ENCODE results near the gene LOXL3.

The LOXL3 gene

DNA sequence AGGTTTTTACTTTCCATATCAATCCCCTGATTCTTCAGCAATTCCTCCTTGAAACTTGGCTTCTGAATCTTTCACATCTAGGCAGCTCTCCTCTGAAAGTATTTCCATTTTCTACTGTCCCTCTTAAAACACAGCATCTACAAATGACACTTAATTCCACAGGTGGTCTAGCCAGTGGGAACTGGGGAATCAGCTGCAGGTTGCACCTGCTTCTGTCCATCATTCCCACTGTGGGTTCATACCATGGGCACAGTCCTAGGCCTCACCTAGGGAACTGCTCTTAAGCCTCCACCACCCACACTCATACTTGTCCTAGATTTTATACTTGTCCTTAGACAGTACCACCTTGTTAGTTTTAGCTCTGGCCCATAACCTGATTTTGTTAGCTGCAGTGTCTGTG lies 2.2 kb downstream of the LOXL3 start:
- DNase-seq = no peak

DNA sequence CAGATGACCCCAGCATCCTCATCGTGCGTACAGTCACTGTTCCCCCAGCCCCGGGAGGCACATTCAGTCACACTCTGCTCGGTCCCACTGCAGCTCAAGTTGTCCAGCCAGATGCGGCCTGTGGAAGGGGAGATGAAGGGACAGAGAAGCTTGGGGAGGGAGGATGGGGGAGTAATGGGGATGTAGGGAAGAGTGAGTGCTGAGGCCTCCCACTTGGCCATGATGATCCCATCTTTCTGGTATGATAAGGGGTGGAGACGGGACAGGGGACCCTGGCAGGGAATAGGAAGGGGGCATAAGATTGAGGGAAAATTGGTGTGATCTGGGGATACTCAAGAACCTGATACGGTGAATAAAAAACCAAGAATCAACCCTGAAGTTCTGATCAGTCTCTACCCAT lies 3.5 kb downstream of the LOXL3 start:
- DNase-seq = no peak

DNA sequence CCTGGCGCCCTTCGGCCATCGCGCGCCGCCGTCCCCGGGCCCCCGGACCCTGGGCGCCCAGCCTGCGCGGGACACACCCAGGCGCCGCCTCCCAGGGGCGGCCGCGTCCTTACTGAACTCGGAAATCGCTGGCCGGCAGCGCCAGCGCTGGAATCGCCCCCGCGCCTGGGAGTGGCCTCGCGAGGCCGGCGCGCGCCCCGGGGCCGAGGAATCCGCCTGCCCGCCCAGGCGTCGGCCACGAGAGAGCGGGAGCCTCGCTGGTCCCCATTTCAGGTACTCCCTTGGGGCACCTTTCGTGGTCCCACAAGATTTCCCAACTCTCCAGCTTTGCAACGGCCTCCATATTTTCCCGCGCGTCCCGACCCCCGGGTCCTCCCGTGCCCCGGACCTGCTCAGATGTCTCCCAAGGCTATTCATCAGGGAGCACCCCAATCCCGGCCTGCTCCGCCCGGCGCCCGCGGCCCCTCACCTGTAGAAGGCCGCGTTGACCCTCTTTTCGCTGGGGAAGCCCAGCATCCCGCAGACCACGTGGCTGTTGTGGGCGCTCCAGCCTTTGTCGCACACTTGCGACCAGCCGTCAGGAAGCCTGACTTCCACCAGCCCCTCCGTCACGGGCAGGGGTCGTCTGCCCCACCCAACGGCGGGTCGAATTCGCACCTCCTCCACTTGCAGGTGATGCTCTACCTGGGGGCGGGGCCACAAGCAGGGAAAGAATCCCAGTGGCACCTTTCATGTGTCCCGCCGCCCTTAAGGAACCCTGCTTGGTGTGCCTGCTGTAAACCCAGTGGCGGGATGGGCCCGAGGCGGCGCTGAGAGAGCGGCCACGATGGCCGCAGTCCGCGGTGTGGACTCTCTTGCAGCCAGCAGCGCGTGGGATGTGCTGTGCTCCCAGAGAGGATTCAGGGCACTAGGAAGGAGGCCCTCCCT lies 4.6 kb downstream of the LOXL3 start:
- DNase-seq = no peak

DNA sequence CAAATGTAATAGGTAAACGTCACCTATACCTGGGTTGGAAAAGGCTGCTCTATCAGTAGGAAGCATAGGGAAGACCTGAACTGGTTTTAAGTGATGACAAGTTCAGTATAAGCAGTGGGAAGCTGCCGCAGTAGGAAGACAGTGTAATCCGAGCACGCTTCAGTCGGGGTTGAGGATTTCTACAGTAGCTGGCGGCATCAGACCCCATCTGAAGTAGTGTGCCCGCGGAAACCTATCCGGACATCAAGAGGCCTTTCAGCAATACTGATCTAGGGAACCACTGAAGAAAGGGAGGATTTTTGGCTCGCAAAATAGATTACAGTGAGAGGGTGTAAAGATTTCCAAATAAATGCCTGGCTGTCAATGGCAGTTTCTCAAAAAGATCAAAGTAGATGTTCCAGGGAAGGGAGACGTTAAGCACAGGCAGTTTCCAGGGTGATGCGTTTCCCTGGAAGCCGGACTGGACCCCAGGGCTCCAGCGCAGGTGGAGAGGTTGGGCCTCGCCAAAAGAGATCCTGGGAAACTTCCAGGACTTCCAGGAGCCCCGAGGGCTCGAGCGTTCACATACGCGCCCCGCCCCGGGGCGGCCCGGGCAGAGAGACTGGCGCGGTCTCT lies 5.3 kb downstream of the LOXL3 start:
- no peak for DNase-seq

DNA sequence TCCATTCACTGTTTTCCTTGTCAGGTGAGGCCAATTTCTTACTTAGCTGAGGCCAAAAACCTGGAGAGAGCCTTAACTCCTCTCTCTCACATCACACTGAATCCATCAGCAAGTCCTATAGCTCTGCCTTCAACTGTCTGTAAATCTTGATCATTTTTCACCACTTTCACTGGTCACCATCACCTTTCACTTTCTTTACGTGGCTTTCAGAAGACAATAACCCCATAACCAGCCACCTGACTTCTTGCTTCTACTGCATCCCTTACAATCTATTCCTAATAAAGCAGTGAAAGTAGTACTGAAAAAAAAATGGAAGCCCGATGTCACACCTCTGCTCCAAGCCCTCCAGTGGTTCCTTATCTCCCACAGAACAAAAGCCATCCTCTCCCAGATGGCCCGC lies 7.7 kb downstream of the LOXL3 start:
- no peak for DNase-seq

DNA sequence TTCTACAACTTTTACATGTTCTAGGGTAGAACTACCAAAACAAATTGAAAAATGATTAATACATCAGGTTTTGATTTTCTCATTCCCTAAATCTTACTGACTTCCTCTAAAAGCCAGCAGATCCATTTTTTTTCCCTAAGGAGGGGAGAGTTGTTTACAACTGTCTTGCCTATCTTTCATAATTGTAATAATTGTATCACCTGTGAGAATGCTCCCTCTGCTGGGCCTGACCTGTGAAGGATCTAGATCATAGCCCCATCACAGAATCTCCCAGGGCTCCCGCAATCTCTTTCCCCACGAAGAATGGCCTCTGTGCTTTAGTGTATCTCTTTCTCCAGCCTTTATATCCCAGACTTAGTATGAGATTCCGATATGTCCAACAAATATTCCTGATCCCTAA lies 9.1 kb downstream of the LOXL3 start:
- DNase-seq = no peak

DNA sequence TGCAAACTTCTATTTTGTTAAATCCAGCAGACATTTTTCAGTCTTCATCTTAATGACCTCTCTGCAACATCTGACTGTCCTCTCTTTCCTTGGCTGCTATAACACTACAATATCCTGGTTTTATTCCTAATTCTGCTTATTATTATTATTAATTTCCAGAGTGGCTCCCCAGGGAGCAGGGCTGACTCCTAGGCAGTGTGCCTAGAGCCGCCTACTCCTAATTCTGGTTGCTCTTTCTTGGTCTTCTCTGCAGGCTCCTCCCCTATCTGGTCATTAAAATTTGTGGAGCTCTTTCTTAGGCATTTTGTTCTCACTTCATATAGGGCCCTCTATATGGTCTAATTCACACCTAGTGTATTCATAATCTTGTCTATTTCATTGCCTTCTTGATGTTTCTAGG lies 10.8 kb downstream of the LOXL3 start:
- no peak for DNase-seq

DNA sequence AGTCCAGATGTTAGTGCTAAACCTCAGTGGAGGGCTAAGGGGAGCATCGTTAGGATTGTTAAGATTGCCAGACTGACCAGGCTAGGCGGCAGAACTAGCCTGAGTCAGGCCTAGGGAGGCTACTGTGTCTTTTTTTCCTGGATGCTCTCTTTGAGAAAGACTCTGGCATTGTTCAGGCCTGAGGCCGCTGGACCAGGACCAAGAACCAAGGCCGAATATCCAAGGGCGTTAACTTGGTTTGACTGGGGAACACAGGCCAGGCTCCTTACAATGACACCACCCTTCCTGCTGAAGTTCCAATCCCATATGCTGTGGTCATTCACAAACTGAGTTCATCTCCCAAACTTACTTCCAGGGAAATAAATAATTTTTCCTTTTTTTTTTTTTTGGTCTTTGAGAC lies 13.5 kb downstream of the LOXL3 start:
- DNase-seq = no peak

DNA sequence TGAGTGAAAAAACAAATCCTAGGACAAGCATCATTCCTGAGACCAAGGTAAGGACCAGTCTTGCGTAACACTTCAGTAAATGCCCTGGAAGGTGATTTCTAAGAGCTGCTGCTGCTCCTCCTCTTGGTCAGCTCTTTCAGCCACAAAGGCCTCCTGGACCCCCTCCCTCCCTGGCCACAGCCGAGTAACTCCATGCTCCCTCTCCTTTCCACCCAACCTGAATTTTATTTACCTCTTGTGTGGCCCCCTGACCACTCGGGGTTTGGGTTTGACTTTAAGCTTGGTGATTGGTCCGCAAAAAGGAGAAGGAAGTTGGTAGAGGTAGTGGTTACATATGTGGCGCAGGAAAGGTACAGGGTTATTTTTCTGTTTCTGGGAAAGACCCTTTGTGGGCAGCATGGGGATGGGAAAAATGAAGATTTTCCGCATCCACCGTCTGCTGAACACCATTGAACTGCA lies 14.8 kb downstream of the LOXL3 start:
- no peak for DNase-seq

DNA sequence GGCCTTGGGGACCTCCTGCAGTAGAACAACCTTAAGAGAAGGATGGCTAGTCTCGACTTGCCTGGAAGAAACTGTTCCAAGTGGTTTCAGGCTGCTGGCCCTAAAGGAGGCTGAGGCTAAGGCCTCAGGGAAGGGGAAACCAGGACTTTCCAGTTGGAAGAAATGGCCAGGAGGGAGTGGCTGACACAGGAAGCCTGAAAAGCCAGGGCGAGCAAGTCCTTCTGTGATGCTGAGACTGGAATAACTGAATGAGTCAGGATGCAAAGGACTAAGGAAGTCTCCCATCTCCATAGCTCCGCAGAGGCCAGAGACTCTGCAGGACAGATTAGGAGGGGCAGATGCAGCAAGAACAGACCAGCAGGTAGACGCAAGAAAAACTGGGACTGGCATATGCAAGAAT lies 16.6 kb downstream of the LOXL3 start:
- DNase-seq = no peak

DNA sequence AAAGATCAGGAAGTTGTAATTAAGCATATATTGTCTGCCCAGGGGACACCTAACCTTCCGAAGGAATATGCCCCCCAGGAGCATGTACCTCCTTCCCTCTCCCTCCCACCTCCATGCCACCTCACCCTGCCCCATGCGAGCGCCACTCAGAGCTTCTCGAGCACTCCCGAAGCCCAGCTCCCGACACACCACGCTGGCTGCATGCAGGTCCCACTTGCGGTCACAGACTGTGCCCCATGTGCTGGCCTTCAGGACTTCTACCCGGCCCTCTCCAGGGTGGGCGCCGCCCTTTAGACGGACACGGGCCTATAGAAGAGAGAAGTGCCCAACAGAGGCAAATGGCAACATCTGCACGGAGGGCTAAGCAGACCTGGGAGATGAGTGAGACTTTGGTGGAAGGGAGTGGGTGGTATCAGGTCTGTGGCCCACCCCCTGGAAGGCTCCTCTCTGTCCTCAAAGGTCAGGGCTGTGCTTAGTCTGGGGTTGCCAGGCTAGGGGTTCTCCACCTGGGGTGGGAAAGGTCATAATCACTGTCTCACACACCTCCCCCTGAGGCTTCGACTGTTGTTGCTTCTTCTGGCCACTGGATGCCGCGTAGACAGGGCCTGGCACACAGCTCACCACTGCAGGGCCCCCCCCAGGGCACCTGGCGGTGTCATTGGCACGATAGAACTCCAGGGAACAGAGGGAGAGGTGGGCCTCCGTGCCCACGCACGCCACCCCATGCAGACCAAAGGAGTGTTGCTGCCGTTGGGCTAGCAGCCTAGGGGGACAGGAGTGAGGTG lies 17.4 kb downstream of the LOXL3 start:
- no peak for DNase-seq

DNA sequence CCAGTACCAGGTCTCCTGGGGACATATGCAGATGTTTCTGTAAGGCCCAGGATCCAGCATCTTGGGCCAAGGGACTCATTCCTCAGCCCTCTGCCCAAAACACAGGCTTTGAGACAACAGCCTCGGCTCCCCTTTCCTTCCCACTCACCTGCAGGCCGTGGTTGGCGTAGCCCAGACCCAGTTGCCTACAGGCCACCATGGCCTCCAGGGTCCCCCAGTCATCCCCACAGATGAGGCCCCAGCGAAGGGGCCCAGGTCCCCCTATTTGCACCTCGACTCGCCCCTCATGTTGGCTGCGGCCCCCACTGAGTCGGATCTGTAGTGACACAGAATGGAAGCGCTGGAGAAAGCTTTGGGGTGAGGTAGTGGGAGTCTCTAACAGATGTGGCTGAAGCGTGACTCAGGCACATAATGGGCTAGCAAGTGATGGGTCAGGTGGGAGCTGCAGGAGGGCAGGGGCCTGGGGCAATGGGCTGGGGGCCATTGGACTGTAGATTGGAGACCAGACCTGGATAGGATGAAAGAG lies 18.2 kb downstream of the LOXL3 start:
- no peak for DNase-seq

DNA sequence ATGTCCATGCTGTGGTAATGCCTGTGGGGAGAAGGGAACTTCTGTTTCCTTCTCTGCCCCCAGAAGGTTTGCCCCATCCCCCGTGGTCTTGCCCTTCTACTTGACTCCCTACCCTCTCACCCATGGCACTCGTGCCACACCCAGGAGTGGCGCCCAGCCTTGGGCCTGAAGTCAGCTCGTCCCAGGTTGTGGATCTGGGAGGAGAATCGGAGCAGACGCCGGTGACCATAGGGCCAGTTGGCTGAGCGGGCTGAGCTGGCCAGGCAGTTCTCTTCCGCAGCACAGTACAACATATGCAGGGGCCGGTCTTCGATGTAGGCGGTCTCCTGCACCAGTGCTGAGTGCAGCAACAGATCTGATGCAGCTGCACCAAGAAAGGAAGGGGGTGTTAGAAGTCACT lies 19.3 kb downstream of the LOXL3 start:
- DNase-seq = no peak

DNA sequence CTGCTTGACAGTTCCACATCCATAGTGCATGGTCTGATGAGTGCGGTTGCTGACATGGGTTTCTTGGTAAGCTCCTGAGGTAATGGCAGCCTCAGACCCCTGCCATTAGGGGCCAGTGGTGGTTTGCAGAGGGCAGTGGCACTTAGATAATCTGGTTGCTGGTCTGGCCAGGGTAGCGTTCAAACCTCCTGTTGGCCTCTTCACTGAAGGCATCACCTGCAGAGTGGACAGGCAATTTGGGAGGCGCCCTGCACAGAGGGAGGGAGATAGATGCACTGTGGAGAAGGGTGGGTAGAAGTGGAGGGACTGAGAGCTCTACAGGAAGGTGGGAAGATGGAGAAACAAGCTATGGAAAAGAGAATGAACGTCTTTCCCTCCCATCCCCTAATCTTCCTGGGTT lies 20.3 kb downstream of the LOXL3 start:
- no peak for DNase-seq

DNA sequence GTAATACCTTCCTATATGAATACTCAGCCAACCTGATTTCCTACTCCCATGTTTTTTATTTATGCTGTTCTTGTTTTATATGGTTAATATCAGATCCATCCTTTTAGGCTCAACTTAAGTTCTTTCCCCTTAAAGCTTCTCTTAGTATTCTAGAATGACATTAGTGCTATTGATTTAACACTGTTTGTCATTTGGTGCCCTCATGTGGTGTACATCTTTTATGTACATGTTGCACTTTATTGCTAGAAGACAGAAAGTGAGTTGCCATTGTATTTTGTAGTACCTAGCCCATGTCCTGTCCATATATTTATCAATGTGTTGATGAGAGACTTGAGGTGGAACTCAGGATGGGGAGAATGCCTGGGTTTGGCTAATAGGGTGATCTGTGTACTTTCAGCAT lies 21.5 kb downstream of the LOXL3 start:
- no peak for DNase-seq

DNA sequence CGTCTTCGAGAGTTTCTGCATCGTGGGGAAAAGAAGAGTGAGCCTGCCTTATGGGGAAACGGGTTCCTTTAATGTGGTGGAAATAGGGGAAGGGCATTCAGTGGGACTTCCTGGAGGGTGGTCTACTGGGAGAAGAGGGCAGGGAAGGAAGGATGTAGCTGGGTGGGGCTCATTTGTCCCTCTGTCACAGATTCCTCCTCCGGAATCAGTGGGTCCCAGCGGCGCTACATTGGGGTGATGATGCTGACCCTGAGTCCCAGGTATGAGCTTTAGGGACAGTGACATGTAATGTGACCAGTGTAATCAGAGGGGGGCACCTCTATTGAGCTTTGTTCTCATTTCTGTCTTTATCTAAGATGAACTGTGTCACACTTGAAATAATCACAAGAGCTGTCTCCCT lies 22.1 kb downstream of the LOXL3 start:
- no peak for DNase-seq

DNA sequence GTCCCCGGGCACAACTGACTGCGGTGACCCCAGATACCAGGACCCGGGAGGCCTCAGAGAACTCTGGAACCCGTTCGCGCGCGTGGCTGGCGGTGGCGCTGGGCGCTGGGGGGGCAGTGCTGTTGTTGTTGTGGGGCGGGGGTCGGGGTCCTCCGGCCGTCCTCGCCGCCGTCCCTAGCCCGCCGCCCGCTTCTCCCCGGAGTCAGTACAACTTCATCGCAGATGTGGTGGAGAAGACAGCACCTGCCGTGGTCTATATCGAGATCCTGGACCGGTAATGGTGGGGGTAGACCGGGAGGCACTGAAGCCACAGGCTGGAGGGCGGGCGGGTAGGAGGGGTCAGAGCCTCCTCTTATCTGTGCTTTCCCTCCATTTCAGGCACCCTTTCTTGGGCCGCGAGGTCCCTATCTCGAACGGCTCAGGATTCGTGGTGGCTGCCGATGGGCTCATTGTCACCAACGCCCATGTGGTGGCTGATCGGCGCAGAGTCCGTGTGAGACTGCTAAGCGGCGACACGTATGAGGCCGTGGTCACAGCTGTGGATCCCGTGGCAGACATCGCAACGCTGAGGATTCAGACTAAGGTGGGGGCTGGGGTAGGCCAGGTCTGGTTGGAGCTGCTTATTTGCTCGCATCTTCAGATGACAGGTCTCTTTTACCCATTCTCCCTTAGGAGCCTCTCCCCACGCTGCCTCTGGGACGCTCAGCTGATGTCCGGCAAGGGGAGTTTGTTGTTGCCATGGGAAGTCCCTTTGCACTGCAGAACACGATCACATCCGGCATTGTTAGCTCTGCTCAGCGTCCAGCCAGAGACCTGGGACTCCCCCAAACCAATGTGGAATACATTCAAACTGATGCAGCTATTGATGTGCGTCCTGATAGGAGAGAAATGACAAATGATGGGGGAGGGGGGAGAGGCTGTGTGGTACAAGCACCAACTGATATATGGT lies 23.2 kb downstream of the LOXL3 start:
- peak; percentile 46 for DNase-seq

DNA sequence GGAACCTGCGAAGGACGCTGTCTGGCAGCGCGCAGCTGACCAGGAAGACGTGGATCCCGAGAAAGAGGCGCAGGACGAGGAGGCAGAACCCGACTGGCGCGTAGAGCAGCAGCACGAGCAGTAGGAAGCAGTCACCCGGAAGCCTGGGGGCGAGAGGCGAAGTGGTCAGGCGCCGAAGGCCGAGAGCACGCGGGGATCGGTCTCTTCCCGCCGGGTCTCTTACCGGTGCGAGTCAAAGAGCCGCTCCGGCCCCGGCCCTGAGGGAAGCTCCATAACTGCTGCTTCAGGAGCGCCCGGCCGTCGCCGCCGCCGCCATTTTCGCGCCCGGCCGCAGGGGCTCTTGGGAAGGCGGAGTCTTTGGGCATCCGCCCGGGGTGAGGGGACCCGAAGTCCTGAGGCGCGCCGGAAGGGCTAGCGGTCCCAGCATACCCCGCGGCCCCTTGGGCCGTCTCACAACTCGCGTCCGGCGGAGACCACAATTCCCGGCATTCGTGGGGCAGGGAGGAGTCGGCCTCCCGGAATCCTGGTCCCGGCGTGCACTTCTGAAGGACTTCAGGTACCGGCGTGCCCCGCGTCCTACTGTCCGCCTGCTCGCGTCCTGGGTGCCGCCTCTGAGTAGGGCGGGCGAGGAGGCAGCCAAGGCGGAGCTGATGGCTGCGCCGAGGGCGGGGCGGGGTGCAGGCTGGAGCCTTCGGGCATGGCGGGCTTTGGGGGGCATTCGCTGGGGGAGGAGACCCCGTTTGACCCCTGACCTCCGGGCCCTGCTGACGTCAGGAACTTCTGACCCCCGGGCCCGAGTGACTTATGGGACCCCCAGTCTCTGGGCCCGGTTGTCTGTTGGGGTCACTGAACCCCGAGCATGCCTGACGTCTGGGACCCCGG lies 24.1 kb downstream of the LOXL3 start, which contains the start of the genes AUP1 and HTRA2:
TSS of gene AUP1 (minus strand) at position 350 of the 882 bp plus-strand sequence. CDS start at position 273, 77 bp downstream.
TSS of gene HTRA2 (plus strand) at position 577 of the 882 bp plus-strand sequence. CDS start at position 651, 74 bp downstream.
- DNase-seq = peak; percentile 88

DNA sequence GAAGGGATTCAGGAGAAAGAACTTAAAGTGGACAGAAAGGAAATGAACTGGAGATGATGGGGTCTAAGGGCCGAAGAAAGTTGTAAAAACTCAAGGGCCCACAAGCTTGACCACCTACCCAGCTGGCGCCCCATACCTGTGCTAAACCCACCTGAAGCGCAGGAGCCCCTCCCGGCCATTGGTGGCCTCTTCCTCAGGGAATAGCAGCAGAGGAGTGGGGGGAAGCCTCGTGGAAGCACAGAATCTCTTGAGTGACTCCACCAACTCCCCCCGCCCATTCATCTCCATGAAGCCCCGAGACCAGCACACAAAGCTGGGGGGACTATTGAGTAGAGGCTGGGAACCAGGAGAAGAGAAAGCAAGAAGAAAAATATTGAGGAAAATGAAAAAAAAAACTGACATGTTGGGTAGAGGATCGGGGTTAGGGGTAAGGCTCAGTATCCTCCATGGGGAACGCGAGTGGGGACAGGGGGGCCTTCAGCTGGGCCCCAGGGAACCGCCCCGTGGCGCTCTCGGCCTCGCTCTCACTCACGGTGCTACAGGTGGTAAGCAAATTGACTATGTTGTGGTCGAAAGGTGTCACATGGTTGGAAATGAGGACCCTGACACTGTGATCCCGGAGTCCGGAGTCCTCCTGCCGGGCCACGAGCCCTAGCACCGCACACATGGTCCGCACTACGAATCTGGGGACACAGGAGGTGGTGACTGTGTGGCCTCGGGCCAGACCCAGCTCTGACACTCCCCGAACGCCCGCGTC lies 25.0 kb downstream of the LOXL3 start:
- peak; percentile 32 for DNase-seq

DNA sequence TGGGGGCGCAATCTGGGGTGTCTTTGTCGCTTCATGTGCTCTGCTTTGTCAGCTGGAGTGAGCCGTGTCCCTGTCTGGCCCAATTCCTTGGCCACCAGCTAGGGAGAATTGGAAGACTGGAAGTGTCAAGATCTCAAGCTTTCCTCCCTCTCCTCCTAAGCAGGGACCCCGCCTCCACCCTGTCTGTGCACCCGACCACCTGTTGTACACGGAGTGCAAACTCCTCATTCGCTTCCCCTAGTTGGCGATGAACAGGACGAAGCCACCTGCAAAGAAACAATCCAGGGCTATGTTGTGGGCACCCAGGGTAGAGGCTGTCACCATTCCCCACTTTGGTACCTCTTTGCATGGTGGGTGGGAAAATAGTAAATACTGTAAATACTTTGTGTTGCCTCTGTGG lies 26.0 kb downstream of the LOXL3 start:
- no peak for DNase-seq

Data from stimulated activated CD4-positive, alpha-beta T cell treated with anti-CD3 and anti-CD28 coated beads, Interleukin-4, amount 100 ng/mL, for 1 hour (primary cell).